CD4-positive, alpha-beta T cell treated with Interleukin-21 for 1 hour (primary cell): ENCODE data around the gene TMEM47.

Experiments used
- DNase-seq: peaks from one replicate; pipeline ENCODE4 v3.0.0-alpha.2; 2020

TMEM47 gene

DNA sequence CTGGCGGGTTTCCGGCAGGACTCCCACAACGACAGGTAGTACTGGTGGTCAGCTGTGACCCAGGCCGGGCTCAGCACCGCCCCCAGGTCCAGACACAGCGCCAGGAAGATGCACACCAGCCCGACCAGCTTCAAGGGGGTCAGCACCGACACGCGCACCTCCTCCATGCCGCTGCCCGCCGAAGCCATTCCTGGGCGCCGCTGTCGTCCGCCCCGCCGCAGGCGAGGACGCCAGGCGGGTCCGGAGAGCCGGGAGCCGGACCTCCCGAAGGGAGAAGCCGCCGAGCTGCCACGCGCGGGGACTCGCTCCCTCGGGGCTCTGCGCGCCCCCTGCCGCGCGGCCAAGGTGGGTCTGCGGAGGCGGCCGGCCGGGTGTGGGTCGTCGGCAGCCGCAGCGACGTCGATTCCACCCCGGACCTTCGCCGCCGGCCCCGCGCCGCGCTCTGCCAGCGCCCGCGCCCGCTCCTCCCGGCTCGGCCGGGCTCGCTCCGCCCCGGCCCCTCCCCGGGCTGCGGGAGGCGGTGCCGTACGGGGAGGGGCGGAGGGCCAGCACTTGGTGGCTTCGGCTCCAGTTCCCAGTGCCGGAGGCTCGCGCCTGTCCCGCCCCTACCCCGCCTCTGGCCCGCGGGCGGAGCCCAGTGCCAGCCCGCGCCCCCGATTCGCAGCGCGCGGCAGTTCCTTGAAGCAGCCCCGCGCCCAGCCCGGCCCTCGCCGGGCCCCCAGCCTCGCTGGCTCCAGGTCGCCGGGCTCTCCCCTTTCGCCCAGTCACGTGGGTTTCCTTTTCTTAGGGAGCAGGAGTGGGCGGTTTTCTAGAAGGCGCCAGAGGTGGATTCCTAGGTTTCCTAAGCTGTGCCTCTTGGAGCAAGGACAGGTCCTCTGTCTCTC is at the start of gene TMEM47:
TSS of gene TMEM47 (minus strand) at position 444 of the 884 bp plus-strand sequence. CDS start at position 188, 256 bp downstream.
- no peak for DNase-seq

DNA sequence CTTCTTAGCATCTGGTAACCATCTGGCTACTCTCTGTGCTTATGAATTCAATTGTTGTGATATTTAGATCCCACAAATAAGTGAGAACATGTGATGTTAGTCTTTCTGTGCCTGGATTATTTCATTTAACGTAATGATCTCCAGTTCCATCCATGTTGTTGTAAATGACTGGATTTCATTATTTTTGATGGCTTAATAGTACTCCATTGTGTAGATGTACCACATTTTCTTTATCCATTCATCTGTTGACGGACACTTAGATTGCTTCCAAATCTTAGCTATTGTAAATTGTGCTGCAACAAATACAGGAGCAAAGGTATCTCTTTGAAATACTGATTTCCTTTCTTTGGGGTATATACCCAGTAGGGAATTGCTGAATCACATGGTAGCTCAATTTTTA is 30.0 kb upstream of the TMEM47 start:
- DNase-seq, result no peak

DNA sequence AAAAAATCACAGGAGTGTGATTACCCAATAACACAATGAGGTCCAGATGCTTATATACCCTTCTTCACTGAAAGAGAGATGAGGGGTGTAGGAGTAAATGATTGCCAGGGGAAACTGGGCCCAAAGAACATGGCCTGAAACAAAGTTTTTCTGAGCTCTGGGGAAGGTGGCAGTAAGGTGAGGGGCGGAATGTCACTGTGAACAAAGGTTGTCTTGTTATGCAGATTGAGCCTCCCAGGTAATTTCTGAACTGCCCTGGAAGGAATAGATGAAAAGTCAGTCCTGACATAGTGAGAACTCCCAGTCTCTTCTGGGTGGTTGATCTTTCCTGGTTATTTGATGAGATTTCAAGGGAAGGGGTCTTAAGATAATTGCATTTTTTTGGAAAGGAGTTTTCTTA is 2.5 kb upstream of the TMEM47 start:
- no peak for DNase-seq

DNA sequence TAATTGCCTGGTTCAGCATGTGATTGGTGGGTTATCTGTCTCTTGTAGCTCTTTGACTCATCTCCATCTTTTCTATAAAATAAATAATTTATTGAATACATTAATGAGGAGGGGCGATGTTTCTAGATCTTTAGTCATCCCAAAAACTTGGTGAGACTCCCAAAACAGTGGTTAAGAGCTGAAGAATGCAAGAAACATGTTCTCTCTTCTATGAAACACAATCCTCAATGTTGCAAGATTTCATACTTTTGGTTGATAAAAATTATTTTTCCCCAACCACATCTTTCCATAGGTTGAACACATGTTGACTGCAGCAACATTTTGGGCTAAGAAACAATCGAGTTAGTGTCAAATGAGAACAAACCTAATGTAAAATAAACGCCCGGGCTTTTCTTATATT is 1.2 kb upstream of the TMEM47 start:
- DNase-seq, result no peak

DNA sequence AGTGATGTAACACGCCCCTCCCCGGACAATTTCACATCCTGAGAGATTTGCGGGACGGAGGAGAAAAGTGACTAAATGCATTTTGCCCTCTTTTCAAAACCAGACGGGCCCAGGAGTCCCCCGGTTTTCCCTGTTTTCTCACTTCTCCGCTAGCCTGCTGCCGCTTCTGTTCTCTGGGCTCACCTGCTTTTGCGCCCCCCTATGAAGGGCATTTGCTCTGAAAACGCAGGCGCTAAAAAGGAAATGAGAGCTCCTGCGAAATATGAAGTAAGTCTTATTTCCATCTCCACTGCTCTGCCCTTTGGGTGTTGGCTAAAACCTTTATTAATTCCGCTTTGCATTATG is 613 bp upstream of the TMEM47 start:
- DNase-seq, result no peak

DNA sequence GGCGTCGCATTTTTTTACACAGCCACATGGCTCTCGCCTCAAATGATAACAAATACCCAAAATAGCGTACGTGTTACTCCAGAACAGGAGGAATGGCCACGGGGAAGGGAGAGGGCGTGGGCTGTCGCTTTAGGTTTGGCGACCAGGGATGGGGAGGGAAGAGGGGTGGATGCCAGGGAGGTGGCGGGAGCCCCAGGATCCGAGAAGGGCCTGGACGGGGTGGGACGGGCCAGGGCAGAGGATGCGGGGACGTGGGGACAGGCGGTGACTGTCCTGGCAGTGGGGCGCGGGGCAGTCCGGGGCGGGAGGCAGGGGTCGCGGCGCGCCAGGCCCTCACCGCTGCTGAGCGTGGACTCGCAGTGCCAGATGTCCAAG is 631 bp downstream of the TMEM47 start:
- DNase-seq, result no peak

DNA sequence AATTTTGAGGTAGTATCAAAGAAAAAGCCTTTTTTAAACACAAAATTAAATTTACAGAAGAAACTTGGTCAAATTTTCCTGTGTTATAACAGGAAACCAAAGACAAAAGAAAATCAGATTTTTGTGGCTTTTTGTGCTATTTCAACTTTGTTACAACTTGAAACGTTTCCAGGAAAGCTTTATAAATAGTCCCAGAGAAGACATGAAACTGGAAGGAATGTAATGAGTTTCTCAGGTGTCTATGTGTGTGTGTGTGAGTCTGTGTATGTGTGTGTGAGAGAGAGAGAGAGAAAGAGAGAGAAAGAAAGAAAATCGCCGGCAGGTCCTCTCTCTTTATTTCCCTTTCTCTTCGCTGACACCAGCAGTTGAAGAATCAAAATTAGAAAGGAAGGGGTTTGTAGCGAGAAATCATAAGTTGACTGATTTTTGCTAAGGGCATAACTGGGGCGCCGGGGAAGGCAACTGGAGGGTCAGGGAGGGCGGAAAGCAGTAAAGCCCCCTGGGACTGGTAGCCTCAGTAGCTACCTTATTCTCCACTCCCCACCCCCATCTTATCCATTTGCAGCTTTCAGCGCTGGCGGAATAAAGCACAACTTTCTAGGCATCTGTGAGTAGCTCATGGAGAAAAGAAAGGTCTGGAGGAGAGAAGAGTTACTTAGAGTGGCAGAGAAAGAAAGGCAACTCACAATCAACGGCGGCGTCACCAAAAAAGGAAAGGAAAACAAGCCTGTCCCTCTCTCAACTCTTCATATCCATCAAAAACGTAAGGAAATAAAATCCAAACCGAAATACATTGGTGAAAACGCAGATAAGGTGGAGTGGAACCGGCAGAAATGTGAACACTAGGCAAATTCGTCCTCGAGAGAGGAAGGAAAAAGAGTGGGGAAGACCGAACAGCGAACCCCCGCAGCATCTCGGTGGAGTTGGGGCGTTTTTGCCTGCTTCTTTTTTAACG is 1.3 kb downstream of the TMEM47 start:
- DNase-seq, result no peak

DNA sequence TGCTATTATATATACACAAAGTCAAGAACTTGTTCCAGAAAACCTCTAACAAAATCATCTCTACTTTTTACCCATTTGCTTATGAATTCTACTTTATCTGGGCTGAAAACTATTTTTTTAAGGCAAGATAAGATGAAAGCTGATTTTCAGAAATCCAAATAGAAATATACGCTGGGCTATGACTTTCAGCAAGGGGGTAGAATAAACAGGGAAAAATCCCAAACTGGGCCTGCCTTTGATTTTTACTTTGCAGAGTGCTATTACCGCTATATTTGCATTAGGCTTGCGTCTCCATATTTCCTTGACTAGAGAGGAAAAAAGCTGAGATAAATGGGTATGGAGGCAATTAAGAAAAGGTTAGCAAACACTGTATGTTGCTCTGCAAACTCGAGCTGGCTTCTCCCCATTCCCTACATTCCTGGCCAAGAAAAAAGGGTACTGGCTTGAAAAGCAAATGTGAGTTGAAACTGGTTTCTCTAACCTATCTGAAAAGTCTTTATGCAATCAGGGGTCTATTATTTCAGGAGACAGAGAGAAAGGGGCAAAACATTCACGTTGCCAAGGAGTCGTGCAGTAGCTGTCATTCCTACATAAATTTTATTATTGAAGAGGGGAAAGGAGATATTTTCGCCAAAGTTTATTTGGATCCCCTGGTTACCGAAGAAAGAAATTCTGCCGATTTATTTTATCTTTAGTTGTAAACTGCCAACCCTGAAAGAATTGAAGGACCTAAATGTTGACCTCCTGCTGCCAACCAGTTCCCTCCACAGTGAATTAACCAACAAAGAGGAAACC is 2.2 kb downstream of the TMEM47 start:
- no peak for DNase-seq

DNA sequence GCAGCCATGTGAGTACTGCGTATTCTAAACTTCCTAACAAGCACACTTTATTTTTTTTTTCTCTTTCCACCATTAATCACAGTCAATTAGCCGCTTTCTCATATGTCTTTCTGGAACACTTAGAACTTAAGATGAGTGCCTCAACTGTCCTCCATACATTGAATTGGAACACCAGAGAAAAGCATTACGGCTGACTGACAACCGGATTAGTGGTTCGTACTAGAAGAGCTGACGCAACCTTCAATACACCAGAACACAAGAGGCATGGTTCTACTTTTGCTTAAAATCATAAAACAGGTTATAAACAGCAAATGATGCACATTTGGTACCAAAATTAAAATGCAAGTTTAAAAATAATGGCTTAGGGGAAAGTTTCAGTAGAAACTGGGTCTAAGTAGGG is 3.3 kb downstream of the TMEM47 start:
- no peak for DNase-seq

DNA sequence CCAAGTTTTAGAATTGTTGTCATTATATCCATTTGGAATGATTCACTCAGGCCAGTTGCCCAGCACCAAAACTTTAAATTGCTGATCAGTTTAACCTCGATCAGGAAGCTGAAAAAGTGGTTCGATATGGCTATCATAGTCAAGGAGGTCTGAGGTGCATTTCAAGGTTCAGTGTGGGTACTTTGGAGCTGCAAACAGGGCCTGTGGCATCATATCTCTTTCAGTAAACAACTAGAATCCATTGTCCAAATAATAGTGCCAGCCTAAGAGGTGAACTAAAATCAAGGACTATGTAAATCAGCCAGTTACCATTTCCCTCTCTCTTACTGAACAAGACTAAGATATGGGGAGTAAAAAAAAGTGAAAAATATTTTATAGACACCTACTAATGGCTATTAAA is 14.2 kb downstream of the TMEM47 start:
- DNase-seq, result no peak

DNA sequence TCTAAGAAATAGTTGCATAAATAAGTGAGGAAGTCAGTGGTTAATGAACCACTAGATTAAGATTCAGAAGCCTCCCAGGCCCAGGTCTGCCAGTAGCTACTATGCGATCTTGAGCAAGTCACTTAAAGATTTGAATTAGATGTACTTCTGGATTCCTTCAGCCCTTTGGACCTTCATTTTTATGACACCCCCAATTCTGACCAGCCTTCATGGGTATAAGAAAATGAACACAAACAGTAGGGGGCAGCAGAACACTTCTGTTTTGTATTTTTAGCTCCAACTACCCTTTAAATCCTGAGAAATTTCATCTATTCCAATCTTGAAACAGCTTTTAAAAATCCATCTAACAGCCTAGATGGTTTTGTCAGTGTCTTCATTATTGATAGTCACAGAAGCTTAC is 19.0 kb downstream of the TMEM47 start:
- no peak for DNase-seq

DNA sequence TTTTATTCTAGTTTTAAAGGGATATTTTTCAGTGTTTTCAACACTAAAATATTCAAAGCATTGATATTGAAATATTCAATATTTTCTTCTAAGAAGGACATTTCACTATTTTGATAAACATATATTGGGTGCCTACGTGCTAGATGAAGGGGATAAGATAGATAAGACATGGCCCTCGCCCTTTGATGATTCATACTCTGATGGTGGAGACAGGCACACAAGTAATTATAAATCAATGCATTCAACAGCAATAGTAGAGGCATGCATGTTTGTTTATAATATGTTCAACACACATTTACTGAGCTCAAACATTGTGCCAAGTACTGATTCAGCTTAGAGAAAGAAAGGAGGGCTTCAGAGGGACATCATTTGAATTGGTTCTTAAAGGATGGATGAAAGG is 22.7 kb downstream of the TMEM47 start:
- DNase-seq, result no peak

DNA sequence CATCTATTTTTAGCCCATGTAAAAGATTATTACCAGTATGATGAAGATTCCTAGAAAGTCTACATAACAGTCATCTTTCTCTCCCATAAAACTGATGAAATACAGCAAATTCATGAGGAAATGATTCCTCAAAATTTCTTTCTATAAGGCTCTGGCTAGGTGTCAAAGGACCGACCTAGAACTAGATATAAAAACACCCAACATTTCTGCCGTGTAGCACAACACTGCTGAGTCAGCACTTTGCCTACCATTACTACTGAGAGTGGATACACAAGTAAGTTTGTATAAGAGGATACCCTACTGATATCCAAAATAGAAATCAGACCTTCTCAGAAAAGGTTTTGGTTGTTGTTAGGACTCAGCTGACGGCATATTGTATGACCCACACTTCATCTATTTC is 24.7 kb downstream of the TMEM47 start:
- DNase-seq, result no peak

DNA sequence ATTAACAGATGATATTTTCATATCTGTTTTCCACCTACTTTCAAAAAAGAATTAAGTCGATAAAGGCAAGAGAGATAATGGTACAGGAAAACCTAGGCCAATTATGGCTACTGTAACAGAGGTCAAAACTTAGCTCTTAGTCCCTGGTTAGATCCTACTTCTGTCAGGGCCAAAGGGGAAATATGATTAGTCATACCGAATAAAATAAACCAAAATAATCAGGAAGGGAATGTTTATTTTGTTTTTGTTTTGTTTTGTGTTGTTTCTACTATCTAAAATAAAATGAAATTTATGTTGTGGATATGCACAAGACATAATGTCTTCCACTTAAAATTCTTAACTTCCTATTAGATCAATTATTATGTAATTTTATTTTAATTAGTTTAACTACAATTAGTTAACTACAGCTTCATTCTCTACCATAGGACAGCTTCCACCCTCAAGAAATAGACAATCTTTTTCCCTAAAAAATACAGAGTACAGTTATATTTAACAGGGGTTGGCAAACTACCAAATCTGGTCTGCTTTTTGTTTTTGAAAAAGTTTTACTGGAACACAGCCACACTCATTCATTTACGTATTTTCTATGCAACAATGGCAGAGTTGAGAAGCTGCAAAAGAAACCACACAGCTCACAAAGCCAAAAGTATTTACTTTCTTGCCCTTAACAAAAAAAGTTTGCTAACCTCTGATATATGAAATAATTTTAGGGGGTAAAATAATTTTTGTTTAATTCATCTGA is 25.4 kb downstream of the TMEM47 start:
- no peak for DNase-seq

DNA sequence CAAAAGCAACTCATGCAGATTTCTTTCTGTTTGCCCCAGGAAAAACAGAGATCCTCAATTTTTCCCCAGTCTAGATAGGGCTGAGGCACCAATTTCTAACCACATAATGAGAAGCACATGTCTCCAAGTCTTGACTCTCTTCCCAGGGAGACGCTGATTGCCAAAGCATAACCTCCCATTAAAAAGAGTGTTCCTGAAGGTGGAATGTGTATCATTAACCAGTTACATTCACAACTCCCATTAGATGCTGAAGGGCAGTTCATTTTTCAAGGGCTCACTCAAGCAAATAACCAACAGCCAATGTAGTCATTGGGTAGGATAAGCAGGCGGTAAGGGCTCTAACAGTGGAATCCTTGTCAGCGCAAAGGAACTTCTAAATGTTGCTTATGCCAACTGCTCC is 27.5 kb downstream of the TMEM47 start:
- DNase-seq, result no peak

DNA sequence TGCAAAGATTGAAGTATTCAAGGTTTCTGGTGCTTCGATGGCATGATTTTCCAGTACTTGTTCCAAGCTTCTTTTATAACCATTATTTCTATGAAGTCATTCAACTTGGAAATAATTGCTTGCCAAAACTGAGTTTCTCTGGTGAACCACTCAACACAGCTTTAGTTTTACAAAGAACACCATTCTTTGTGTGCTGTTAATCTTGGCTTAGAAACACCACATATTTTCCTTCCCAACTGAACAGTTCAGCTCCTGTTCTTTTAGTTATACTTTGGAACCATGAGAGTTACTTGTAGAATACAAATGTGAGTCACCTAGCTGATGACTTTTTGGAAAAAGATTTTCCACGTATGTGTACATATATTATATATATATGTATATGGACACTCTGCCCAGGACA is 32.7 kb downstream of the TMEM47 start:
- no peak for DNase-seq

DNA sequence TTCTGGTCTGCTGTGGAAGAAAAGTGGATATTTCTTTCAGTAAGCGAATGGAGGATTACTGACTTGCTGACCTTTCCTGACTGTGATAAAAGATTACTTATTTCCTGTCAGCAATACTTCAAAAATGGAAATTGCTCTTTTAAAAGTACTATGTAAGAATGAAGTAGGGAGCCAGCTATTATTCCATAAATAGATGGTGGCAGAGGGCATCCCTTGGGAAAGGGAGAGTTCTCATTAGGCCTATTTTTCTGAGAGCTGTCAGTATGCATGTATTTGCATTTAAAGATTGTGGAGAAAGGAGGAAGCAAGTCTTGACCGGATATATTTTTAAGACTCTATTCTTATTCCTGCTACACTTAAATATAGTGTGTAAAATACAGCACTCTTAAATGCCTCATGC is 37.2 kb downstream of the TMEM47 start:
- DNase-seq, result no peak

DNA sequence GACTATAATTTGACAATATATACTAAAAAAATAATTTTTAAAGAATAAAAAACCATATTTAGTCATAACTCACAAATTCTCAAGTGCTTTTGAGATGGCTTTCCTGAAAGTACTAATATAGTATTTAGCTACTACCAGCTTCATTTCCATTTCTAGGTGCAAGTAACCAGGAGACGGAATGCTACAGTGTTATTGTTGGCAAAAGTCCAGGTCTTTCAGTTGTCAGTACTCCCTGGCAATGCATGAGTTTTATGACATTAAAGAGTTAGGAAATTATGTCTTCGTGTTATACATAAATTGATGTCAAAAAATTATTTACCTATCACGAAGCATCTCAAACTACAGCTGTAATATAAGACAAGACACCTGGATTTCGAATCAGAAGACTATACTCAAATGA is 45.0 kb downstream of the TMEM47 start:
- no peak for DNase-seq

DNA sequence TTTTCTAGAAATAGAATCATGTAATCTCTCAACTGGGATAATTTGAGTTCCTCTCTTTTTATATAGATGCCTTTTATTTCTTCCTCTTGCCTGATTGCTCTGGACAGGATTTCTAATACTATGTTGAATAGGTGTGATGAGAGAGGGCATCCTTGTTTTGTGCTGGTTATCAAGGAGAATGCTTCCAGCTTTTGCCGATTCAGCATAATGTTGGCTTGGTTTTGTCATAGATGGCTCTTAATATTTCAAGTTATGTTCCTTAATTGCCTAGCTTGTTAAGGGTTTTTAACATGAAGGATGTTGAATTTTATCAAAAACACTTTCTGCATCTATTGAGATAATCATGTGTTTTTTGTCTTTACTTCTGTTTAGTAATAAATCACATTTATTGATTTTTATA is 58.7 kb downstream of the TMEM47 start:
- DNase-seq, result no peak

DNA sequence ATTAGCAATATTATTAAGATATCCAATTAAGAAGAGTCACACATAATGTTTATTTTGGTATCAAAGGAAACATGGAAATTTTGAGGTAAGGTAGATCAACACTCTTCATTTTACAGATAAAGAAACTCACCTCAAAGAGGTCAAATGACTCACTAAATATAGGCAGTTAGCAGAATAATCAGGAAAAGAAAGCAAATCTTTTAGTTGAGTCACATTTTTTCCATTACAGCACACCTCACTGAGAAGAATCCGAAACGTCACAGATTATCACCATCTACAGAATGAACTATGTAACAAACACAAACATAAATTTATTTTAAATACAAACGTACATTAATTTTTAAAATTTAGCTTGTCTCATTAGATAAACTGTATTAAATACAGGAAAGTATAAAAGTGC is 70.1 kb downstream of the TMEM47 start:
- no peak for DNase-seq

DNA sequence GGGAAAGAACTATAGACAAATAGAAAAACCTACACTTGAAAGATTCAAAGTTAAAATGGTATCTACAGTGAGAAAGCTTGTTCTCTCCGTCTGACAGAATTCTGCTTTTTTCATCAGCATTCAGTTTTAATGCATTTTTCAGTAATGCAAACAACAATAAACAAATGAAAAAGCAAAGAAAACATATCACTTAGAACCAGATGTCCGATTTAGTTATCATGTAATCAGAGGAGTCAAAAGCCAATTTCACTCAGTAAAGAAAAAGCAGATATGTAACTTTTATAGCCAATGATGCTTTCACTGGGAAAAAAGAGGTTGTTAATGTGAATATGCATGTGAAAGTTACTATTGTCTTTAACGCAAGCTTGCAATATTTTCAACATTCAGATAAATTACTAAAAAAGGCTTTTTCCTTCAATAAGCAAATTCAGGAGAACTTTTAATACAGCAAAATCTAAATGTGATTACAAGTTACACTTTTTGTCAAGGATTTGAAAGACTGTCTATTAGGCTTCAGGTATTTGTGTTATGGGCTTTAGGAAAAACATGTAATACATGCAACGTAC is 70.7 kb downstream of the TMEM47 start:
- DNase-seq, result no peak

DNA sequence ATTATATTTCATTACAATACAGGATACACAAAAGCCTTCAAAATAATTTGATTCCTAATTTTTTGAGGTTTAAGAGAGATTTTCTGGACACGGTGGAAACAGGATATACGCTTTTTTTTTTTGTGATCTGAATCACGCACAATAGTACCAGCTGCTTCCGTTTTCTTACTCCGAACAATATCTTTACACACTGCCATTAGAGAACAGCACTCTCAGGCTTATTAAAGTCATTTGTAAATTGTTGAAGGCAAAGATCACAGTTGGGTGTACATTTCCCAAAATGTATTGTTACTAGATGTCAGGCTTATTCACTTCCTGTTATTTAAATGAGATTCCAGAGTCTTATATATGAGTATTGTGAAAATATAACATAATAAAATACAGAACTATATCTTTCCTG is 71.5 kb downstream of the TMEM47 start:
- DNase-seq, result no peak
